Bronchial epithelial cell (primary cell): ENCODE results near the gene DAPL1. TPM values are rescaled to one million over a fixed set of nuclear protein-coding genes. Genes with fewer than 3 reads are reported as not detected.

Experiments
- DNase-seq: peaks from one replicate; pipeline ENCODE4 v3.0.0-alpha.2; 2010; ENCODE audit warnings: low read depth
- FAIRE-seq: peaks from 2 replicates; lab custom pipeline; 2011; peaks lifted over from hg19 to GRCh38; lab: Jason Lieb, UNC
- H3K27me3 ChIP-seq: 2 replicates; pipeline ENCODE4 v1.5.1; 2011; ENCODE audit warnings: low read length; ENCODE audit not compliant: control insufficient read depth, insufficient read depth
- H3K36me3 ChIP-seq: 2 replicates; pipeline ENCODE4 v1.5.1; 2011; ENCODE audit warnings: low read length; ENCODE audit not compliant: control insufficient read depth, insufficient read depth
- H3K4me3 ChIP-seq: 2 replicates; pipeline ENCODE4 v1.5.1; 2011; ENCODE audit warnings: mild to moderate bottlenecking, low read depth, low read length, control low read depth
- CTCF ChIP-seq: IDR thresholded peaks from 2 replicates; pipeline ENCODE4 v1.5.1; 2011; ENCODE audit warnings: mild to moderate bottlenecking, moderate library complexity, low read length, control low read depth, inconsistent platforms; ENCODE audit not compliant: insufficient read depth, severe bottlenecking
- total RNA-seq: library from RNA; depleted of rRNA; stranded (reverse); fragments of >200 nt; gene quantifications from 2 replicates; pipeline ENCODE4 v1.2.1, GENCODE V29; 2014

Gene DAPL1
- total RNA-seq, 1 donor from 2014 or later: not detected

DNA sequence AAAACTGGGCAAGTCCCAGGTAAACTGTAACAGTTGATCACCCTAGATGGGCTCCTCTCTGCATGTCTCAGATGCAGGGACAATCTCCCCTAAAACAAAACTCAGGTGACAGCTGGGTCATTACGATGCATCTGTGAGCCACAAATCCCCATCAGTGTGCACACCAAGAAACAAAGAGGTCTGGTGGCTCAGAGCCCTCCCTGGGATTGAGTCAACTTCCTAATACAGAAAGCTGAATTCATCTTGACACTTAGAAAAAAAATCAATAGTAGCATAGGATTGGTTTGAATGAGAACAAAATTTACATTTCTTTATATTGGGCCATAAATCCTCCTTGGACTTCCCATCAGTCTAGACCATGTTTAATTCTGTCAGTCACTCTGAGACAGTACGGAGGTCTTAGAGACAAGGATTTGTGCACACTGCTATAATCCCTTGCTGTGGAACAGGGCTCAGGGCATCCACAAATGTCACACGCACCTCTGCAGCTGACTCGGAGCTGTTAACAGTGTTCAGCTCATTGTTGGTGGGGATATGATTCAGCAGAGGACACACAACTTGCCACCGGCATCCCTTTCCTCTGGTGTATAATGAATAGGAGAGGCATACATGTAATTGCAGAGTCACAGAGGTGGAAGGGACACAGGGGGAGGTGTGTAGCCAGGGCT lies 44.5 kb upstream of the DAPL1 start:
- Histone ChIP-seq H3K27me3 (peaks cover 2% of the 10 kb centered on the region), H3K4me3 (no peak overlapping the region), H3K36me3 (no peaks in the 10 kb centered on the region)
- FAIRE-seq (no peak), DNase-seq (no peak)
- TF ChIP-seq CTCF: no peak

GRCh38 chr2:158753641-158754611 lies 41.2 kb upstream of the DAPL1 start:
- DNase-seq: peak; percentile 70
- peak; percentile 81 for TF ChIP-seq CTCF
- Histone ChIP-seq H3K4me3 (no peak overlapping the region), H3K36me3 (no peaks in the 10 kb centered on the region), H3K27me3 (no peaks in the 10 kb centered on the region)
- FAIRE-seq: no peak

DNA sequence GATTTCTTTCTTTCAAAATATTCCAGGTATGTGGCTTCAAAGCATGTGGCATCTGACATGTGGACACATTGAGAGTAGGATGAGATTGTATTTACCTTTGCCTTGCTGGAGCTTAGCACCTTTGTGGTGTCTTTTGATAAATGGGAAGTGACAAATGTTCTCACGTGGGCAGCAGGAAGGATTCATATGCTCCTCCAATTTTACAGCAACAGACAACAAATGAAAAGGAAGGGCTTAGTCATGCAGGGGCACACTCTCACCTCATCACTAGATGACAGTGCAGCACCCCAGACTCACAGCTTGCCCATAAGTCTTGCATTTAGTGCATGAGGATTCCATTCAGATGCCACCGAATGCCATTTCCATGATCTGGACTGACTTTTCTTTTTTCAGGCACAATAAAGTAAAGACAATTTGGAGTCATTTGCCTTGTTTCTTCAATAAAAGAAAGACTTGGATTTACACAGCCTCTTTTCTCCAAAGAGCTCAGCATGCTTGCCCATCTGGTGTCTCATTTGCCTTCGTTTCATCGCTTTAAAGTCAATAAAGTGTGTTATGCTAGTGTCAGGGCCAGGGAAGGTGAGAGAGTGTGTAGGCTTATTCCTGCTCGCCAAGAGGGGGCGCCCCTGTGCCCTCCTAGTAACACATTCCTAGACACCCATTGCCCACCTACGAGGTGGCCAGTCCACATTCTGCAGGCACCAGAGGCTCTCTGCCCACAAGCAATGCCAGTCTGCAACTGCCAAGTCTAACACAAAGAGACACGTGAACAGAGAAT lies 39.6 kb upstream of the DAPL1 start:
- DNase-seq: peak; percentile 48
- no peaks in the 10 kb centered on the region for H3K27me3 ChIP-seq
- peak; percentile 59 for TF ChIP-seq CTCF
- H3K36me3 ChIP-seq: no peaks in the 10 kb centered on the region
- FAIRE-seq: no peak
- no peak overlapping the region for H3K4me3 ChIP-seq

- Histone ChIP-seq H3K4me3 (no peak overlapping the region), H3K36me3 (no peaks in the 10 kb centered on the region), H3K27me3 (no peaks in the 10 kb centered on the region)
- DNase-seq (peak; percentile 70), FAIRE-seq (no peak)
- TF ChIP-seq CTCF: no peak
These were observed 38.8 kb upstream of the DAPL1 start for GRCh38 chr2:158756331-158756730.

DNA sequence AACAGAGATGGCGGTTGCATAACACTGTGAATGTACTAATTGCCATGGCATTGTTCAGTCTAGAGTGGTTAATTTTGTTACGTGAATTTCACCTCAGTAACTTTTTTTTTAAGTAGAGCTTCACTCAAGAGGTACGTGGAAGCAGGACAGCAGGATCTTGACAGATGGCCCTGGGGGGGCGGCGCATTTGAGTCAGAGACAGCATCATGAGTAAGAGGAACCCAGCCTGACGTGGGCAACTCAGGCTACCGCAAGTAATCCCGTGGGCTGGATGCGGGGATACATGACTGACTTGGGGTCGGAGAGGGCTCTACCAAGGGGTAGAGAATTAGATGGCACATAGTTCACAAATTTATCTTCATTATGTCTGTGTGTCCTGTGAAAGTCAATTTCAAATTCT lies 38.1 kb upstream of the DAPL1 start:
- Histone ChIP-seq H3K4me3 (no peak overlapping the region), H3K27me3 (no peaks in the 10 kb centered on the region), H3K36me3 (no peaks in the 10 kb centered on the region)
- DNase-seq: peak; percentile 72
- TF ChIP-seq CTCF: no peak
- no peak for FAIRE-seq
